ENCODE data around the gene PGK1. TPM values are rescaled to one million over a fixed set of nuclear protein-coding genes. Genes with fewer than 3 reads are reported as not detected.
"Not testable (repeated sequence)": the region's sequence is repeated elsewhere in the genome, so short reads cannot be mapped to it uniquely, and the experiment has no call there.

PGK1 gene
- total and polyA plus RNA-seq, 2 experiments from 2014 or later = 249 to 336 TPM

- TF ChIP-seq ETS1 (IDR thresholded peaks at IDR 0.05) = no peak
- no peak for TF ChIP-seq NANOG (IDR thresholded peaks at IDR 0.05; ENCODE audit: borderline replicate concordance)
- TF ChIP-seq CTCF (conservative IDR thresholded peaks at IDR 0.05; ENCODE audit: low read depth in 2 of 2) = no peak
- TF ChIP-seq EZH2phosphoT487 (IDR thresholded peaks at IDR 0.05; ENCODE audit: unreplicated experiment) = no peak
- TF ChIP-seq STAT1 (IDR thresholded peaks at IDR 0.05; ENCODE audit: unreplicated experiment) = no peak
- TF ChIP-seq EZH2 (IDR thresholded peaks at IDR 0.05; ENCODE audit: low read depth, unreplicated experiment) = no peak
Measured at GRCh38 chrX:78140206-78140605, 36.2 kb downstream of the PGK1 start (continued).

- not testable (repeated sequence) for H2AFZ ChIP-seq; H3K27me3 Mint-ChIP-seq (ENCODE audit: insufficient read depth, low read depth, poor library complexity); H3K4me2 ChIP-seq; DNase-seq (ENCODE audit: low spot score); H3K9me2 ChIP-seq (ENCODE audit: insufficient read depth); H3K4me3 ChIP-seq; H3K36me3 ChIP-seq (ENCODE audit: insufficient read depth); H3K4me1 Mint-ChIP-seq; H4K20me1 ChIP-seq (replicated peaks; ENCODE audit: insufficient read depth); H3K27me3 ChIP-seq (ENCODE audit: insufficient read depth); H3K4me3 Mint-ChIP-seq; H3K79me2 ChIP-seq (replicated peaks; ENCODE audit: insufficient read depth); H3F3A ChIP-seq (replicated peaks; ENCODE audit: low read depth); ATAC-seq; H3K27ac ChIP-seq (ENCODE audit: low read depth); H3K27ac Mint-ChIP-seq; H3K4me1 ChIP-seq (ENCODE audit: insufficient read depth)
- peaks cover 37% of the 10 kb centered on the region for H3K9me3 Mint-ChIP-seq
- H3K36me3 Mint-ChIP-seq (ENCODE audit: low read depth) = peaks cover 13% of the 10 kb centered on the region
Measured at GRCh38 chrX:78147002-78147540, 43.0 kb downstream of the PGK1 start.

- not testable (repeated sequence) for H3K4me3 ChIP-seq; H3K36me3 Mint-ChIP-seq (ENCODE audit: low read depth); H3K4me2 ChIP-seq; H4K20me1 ChIP-seq (replicated peaks; ENCODE audit: insufficient read depth); H3F3A ChIP-seq (replicated peaks; ENCODE audit: low read depth); H3K27me3 ChIP-seq (ENCODE audit: insufficient read depth); H3K4me1 ChIP-seq (ENCODE audit: insufficient read depth); ATAC-seq; H3K27me3 Mint-ChIP-seq (ENCODE audit: insufficient read depth, low read depth, poor library complexity); H3K79me2 ChIP-seq (replicated peaks; ENCODE audit: insufficient read depth); H3K27ac Mint-ChIP-seq; H3K36me3 ChIP-seq (ENCODE audit: insufficient read depth); H3K9me2 ChIP-seq (ENCODE audit: insufficient read depth); H3K4me3 Mint-ChIP-seq; DNase-seq (ENCODE audit: low spot score); H2AFZ ChIP-seq; H3K4me1 Mint-ChIP-seq; H3K27ac ChIP-seq (ENCODE audit: low read depth)
- peaks cover 12% of the 10 kb centered on the region; the same call in 1 of the 3 replicates for H3K9me3 Mint-ChIP-seq
Measured at GRCh38 chrX:78157373-78157772, 53.3 kb downstream of the PGK1 start.

GRCh38 chrX:78157846-78158245 lies 53.8 kb downstream of the PGK1 start:
- H3K4me1 ChIP-seq (ENCODE audit: insufficient read depth); H2AFZ ChIP-seq; H3K27me3 ChIP-seq (ENCODE audit: insufficient read depth); H3K36me3 ChIP-seq (ENCODE audit: insufficient read depth); H3K9me2 ChIP-seq (ENCODE audit: insufficient read depth); H3K4me3 Mint-ChIP-seq; ATAC-seq; H3K79me2 ChIP-seq (replicated peaks; ENCODE audit: insufficient read depth); H3K27ac Mint-ChIP-seq; H3K27me3 Mint-ChIP-seq (ENCODE audit: insufficient read depth, low read depth, poor library complexity); H3K4me2 ChIP-seq; H3K36me3 Mint-ChIP-seq (ENCODE audit: low read depth); H3K27ac ChIP-seq (ENCODE audit: low read depth); H3K4me1 Mint-ChIP-seq; H4K20me1 ChIP-seq (replicated peaks; ENCODE audit: insufficient read depth); H3K4me3 ChIP-seq; H3F3A ChIP-seq (replicated peaks; ENCODE audit: low read depth); DNase-seq (ENCODE audit: low spot score): not testable (repeated sequence)
- peaks cover 12% of the 10 kb centered on the region; the same call in 1 of the 3 replicates for H3K9me3 Mint-ChIP-seq

GRCh38 chrX:78160711-78161110 lies 56.7 kb downstream of the PGK1 start:
- H3K9me3 Mint-ChIP-seq = peaks cover 12% of the 10 kb centered on the region; the same call in 1 of the 3 replicates
- not testable (repeated sequence) for DNase-seq (ENCODE audit: low spot score); H3K27me3 ChIP-seq (ENCODE audit: insufficient read depth)

GRCh38 chrX:78163175-78163574 lies 59.1 kb downstream of the PGK1 start:
- H3K27ac Mint-ChIP-seq; H4K20me1 ChIP-seq (replicated peaks; ENCODE audit: insufficient read depth); DNase-seq (ENCODE audit: low spot score); H3K27me3 ChIP-seq (ENCODE audit: insufficient read depth); H3F3A ChIP-seq (replicated peaks; ENCODE audit: low read depth); H3K9me2 ChIP-seq (ENCODE audit: insufficient read depth); H3K36me3 Mint-ChIP-seq (ENCODE audit: low read depth); H3K4me3 ChIP-seq; H3K4me1 Mint-ChIP-seq; H3K9me3 Mint-ChIP-seq; H3K4me2 ChIP-seq; H3K27me3 Mint-ChIP-seq (ENCODE audit: insufficient read depth, low read depth, poor library complexity); H3K36me3 ChIP-seq (ENCODE audit: insufficient read depth); H3K4me3 Mint-ChIP-seq; H3K4me1 ChIP-seq (ENCODE audit: insufficient read depth); H3K27ac ChIP-seq (ENCODE audit: low read depth); H3K79me2 ChIP-seq (replicated peaks; ENCODE audit: insufficient read depth); ATAC-seq; H2AFZ ChIP-seq: not testable (repeated sequence)

More at GRCh38 chrX:78160711-78161110, 56.7 kb downstream of the PGK1 start:
- not testable (repeated sequence) for H3K36me3 Mint-ChIP-seq (ENCODE audit: low read depth); H3K79me2 ChIP-seq (replicated peaks; ENCODE audit: insufficient read depth); H3K9me2 ChIP-seq (ENCODE audit: insufficient read depth); H3K36me3 ChIP-seq (ENCODE audit: insufficient read depth); H3K4me3 Mint-ChIP-seq; H3K27ac Mint-ChIP-seq; H3K4me3 ChIP-seq; H3K4me1 ChIP-seq (ENCODE audit: insufficient read depth); H3K27ac ChIP-seq (ENCODE audit: low read depth); H3K27me3 Mint-ChIP-seq (ENCODE audit: insufficient read depth, low read depth, poor library complexity); H4K20me1 ChIP-seq (replicated peaks; ENCODE audit: insufficient read depth); H3K4me1 Mint-ChIP-seq; H3K4me2 ChIP-seq; H3F3A ChIP-seq (replicated peaks; ENCODE audit: low read depth); ATAC-seq
- H2AFZ ChIP-seq = 0 out of 2 replicates have a peak overlapping the region, but pooled peaks have one; percentile 52
